AG09309 (cell line): ENCODE measurements around the gene HOXB8.

Source experiments
- DNase-seq: peaks from one replicate; pipeline ENCODE4 v3.0.0-alpha.2; 2010; ENCODE audit warnings: low read depth
- H3K4me3 ChIP-seq: 2 replicates; pipeline ENCODE4 v1.5.1; 2011; ENCODE audit warnings: mild to moderate bottlenecking, low read depth, low read length, moderate library complexity; ENCODE audit not compliant: control insufficient read depth
- TF ChIP-seq, protein P1 (sequence below): IDR thresholded peaks from 2 replicates; pipeline ENCODE4 v1.5.1; 2011; ENCODE audit warnings: mild to moderate bottlenecking, low read depth, low read length, inconsistent platforms; ENCODE audit not compliant: insufficient read depth, control insufficient read depth; ENCODE audit errors: missing control alignments

The HOXB8 gene

DNA sequence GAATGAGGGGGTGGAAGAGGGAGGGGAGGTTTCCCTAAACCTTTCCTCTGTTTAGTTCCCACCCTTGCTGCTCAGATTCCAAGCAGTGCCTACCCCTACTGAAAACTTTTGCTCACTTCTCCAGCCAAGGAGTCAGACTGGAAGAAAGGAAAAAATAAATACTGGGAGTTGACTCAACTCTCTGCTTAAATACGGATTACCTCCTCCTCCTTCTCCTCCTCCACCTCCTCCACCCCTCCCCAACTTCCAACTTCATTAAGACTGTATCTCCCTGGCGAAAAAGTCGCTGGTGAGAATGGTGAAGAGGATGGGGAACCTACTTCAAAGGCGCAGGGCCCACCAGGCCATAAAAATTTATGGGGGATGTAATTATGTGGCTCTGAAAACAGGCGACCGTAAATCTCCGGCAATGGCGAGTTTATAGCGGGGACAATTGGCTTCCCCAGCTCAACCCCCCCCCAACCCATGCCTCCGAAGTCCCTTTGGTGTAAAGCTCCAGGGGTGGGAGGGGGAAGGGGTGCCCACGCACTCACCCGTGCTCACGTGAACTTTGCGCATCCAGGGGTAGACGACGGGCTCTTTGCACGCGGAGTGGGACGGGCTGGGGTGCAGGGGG lies 37.7 kb downstream of the HOXB8 start:
- H3K4me3 ChIP-seq, result no peak overlapping the region
- TF ChIP-seq, protein P1, sequence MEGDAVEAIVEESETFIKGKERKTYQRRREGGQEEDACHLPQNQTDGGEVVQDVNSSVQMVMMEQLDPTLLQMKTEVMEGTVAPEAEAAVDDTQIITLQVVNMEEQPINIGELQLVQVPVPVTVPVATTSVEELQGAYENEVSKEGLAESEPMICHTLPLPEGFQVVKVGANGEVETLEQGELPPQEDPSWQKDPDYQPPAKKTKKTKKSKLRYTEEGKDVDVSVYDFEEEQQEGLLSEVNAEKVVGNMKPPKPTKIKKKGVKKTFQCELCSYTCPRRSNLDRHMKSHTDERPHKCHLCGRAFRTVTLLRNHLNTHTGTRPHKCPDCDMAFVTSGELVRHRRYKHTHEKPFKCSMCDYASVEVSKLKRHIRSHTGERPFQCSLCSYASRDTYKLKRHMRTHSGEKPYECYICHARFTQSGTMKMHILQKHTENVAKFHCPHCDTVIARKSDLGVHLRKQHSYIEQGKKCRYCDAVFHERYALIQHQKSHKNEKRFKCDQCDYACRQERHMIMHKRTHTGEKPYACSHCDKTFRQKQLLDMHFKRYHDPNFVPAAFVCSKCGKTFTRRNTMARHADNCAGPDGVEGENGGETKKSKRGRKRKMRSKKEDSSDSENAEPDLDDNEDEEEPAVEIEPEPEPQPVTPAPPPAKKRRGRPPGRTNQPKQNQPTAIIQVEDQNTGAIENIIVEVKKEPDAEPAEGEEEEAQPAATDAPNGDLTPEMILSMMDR, result no peak
- no peak for DNase-seq

DNA sequence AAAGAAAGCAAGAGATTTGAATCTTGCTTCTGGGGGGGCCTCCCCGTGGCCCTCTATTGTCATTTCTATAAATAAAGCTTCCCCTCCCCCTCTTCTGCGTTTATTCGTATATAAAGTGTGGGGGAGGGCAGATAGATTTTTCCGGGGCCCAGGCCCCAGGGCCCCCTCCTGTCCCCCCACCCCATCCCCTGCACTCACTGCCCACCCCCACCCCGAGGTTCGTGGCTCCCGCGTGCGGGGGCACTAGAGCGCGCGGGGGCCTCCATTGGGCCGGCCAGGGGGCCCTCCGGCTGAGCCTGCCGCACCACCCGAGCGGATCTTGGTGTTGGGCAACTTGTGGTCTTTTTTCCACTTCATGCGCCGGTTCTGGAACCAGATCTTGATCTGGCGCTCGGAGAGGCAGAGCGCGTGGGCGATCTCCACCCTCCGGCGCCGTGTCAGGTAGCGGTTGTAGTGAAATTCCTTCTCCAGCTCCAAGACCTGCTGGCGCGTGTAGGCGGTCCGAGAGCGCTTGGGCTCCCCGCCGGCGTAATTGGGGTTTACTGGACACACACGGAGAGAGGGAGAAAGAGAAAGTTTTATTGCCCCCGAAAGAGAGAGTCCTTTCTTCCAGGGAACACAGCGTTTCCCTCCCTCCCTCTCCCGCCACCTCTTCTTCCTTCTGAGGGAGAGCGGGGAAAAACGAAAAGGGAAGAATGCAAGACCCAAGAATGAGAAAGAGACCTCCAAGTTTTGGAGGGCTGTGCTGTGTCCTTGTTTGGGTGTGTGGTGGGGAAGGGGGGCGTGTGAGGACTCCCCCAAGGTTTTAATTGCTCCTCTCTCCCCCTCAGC lies 38.4 kb downstream of the HOXB8 start:
- TF ChIP-seq, protein P1, result no peak
- no peak overlapping the region for H3K4me3 ChIP-seq
- no peak for DNase-seq

DNA sequence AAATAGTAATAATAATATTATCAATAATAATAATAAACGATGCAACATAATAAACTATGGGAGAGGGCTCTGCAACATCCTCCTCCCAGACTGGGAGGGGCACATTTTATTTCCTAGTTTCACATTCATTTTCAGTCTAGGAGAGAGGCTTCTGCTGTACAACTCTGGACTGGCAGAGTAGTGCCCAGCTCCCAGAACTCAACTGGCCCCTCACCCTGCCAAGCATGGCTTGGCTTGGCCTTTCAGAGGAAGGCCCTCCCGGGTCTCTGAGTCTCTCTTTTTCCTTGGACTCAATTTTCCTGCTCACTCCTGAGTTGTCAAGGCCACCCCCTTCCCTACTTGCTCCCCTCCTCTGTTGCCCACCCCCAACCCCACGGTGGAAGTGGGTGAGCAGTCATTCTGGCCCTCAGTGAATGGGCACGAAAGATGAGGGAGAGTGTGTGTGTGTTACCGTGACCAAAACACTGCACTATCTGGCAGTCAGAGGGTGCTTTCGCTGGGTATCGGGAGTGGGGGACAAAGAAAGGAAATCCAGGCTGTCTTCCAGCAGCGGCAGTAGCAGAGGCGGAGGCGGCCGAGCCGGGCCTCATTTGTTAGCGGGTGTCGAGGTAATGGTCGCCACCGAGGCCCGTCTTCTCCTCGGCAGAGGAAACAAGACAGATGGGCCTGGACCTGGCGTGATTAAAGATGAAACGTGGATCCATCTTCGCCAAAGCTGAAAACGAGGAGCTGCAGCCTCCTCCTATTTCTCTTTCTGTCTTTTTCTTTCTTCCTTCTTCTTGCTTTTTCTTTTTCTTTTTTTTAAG lies 39.2 kb downstream of the HOXB8 start:
- H3K4me3 ChIP-seq, result no peak overlapping the region
- TF ChIP-seq, protein P1, result no peak
- no peak for DNase-seq

DNA sequence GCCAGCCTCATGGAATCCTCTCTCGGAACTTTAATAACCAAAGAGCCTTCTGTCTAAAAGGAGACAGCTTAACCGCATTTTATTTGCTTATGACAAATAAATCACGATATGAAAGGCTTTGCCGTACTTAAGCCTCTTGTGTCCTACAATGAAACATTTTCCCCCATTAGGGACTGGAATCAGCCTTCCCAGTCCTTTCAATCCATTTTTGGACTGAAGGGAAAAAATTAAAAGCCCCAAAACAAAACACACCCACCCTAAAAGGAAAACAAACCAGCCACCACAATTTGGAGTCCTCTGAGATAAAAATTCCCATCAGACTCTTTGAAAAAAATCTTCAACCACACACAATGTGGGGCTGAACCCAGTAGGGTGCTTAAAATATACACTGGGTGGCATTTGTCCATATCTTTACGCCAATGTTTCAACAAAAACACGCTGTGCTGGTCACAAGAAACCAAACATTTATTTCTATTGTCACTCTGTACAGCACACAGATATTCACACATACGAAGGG lies 40.0 kb downstream of the HOXB8 start:
- no peak overlapping the region for H3K4me3 ChIP-seq
- DNase-seq, result no peak
- TF ChIP-seq, protein P1, result no peak

DNA sequence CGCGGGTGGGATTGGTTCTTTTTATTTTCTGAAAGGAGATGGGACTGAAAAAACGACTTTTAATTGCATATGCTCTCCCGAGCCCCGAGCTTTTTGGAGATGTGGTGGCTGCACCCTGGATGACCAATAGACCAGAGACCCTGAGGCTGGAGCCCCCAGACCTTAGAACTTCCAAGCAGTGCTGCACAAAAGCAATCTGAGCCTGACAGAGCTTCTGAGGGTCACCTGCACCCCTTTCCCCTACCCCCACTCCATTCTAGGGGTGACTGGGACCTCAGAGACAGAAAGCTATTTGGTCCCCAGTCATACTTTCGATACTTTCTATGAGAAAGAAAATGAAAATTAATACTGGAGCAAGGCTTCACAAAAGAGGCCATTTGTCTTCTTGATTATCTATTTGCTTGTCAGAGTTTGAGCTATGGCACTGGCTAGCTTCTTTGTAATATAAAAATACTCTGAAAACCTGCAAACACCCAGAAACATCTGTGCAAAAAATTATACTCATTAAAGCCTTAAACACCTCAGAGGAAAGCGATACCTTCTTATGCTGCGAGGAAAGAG lies 40.5 kb downstream of the HOXB8 start:
- no peak overlapping the region for H3K4me3 ChIP-seq
- no peak for DNase-seq
- TF ChIP-seq, protein P1, result no peak

DNA sequence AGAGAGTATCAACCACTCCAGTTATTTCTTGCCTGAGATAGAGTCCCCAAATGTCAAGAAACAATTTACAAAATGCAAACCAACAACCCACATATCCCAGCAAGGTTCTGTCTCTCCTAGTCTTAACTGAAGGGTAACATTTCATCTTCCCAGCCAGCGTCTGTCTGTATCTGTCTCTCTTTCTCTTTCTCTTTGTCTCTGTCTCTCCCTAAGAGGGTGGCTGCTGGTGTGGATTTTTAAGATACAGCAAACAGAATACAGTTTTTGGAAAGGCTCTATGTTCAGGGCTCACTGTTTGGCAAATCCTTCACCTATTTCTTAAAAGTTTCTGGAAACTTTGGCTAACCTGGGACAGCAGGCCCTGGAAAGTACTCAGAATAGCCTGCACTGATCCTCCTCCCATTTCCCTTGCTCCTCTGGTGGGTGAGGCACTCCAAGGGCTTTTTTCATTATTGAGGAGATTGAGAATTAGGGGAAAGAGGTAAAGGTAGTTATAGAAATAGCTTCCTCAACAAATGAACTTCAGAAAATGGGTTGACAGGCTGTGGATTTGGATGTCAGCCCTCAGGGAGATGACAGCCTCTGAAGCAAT lies 43.2 kb downstream of the HOXB8 start:
- TF ChIP-seq, protein P1, result no peak
- no peak for DNase-seq

More for the DNA sequence above, 43.2 kb downstream of the HOXB8 start:
- no peak overlapping the region for H3K4me3 ChIP-seq
